ENCODE data around the gene DAD1. TPM values are rescaled to one million over a fixed set of nuclear protein-coding genes. Genes with fewer than 3 reads are reported as not detected.

Gene DAD1
- total RNA-seq, 1 donor from 2014 or later, result 140 TPM

- Mint-ChIP-seq H3K4me3 (no peak overlapping the region), H3K27ac (no peak overlapping the region), H3K36me3 (no peaks in the 10 kb centered on the region), H3K9me3 (no peaks in the 10 kb centered on the region), H3K27me3 (ENCODE audit: low read depth) (peaks cover 77% of the 10 kb centered on the region), H3K4me1 (peaks cover 20% of the 10 kb centered on the region)
- TF ChIP-seq CTCF (IDR thresholded peaks at IDR 0.05; ENCODE audit: unreplicated experiment), result no peak
- DNase-seq (ENCODE audit: low spot score in 2 of 2, unreplicated experiment in 2 of 2), result no peak
Measured at GRCh38 chr14:22549324-22549962, 39.6 kb downstream of the DAD1 start.

- Mint-ChIP-seq H3K27ac (no peak overlapping the region), H3K4me3 (no peak overlapping the region), H3K27me3 (ENCODE audit: low read depth) (peaks cover 89% of the 10 kb centered on the region), H3K9me3 (no peaks in the 10 kb centered on the region), H3K4me1 (peaks cover 20% of the 10 kb centered on the region), H3K36me3 (no peaks in the 10 kb centered on the region)
- no peak for TF ChIP-seq CTCF (IDR thresholded peaks at IDR 0.05; ENCODE audit: unreplicated experiment)
- no peak for DNase-seq (ENCODE audit: low spot score in 2 of 2, unreplicated experiment in 2 of 2)
Measured at GRCh38 chr14:22547948-22548750, 40.9 kb downstream of the DAD1 start.

GRCh38 chr14:22547313-22547947, 41.6 kb downstream of the DAD1 start:
- DNase-seq (ENCODE audit: low spot score in 2 of 2, unreplicated experiment in 2 of 2), result no peak
- Mint-ChIP-seq H3K36me3 (no peaks in the 10 kb centered on the region), H3K4me1 (peaks cover 20% of the 10 kb centered on the region), H3K9me3 (no peaks in the 10 kb centered on the region), H3K4me3 (no peak overlapping the region), H3K27me3 (ENCODE audit: low read depth) (peaks cover 90% of the 10 kb centered on the region), H3K27ac (no peak overlapping the region)
- no peak for TF ChIP-seq CTCF (IDR thresholded peaks at IDR 0.05; ENCODE audit: unreplicated experiment)

- H3K4me3 Mint-ChIP-seq, result no peak overlapping the region
- no peak for DNase-seq (ENCODE audit: low spot score in 2 of 2, unreplicated experiment in 2 of 2)
- no peak for TF ChIP-seq CTCF (IDR thresholded peaks at IDR 0.05; ENCODE audit: unreplicated experiment)
- H3K27ac Mint-ChIP-seq, result no peak overlapping the region
- no peaks in the 10 kb centered on the region for H3K36me3 Mint-ChIP-seq
- H3K9me3 Mint-ChIP-seq, result no peaks in the 10 kb centered on the region
- H3K27me3 Mint-ChIP-seq (ENCODE audit: low read depth), result peaks cover 93% of the 10 kb centered on the region
- H3K4me1 Mint-ChIP-seq, result peaks cover 20% of the 10 kb centered on the region
Measured at GRCh38 chr14:22546722-22547071, 42.3 kb downstream of the DAD1 start.

- no peaks in the 10 kb centered on the region for H3K9me3 Mint-ChIP-seq
- H3K4me1 Mint-ChIP-seq, result peaks cover 20% of the 10 kb centered on the region
- no peak for TF ChIP-seq CTCF (IDR thresholded peaks at IDR 0.05; ENCODE audit: unreplicated experiment)
- no peaks in the 10 kb centered on the region for H3K36me3 Mint-ChIP-seq
- H3K27me3 Mint-ChIP-seq (ENCODE audit: low read depth), result peaks cover 93% of the 10 kb centered on the region
- no peak for DNase-seq (ENCODE audit: low spot score in 2 of 2, unreplicated experiment in 2 of 2)
- H3K4me3 Mint-ChIP-seq, result no peak overlapping the region
- no peak overlapping the region for H3K27ac Mint-ChIP-seq
Measured at GRCh38 chr14:22545842-22546721, 42.9 kb downstream of the DAD1 start.

Measured in mesothelial cell of epicardium (in vitro differentiated cells).